ENCODE data around the gene PDCD6IP.
"Not testable (repeated sequence)": the region's sequence is repeated elsewhere in the genome, so short reads cannot be mapped to it uniquely, and the experiment has no call there.

The PDCD6IP gene, protein sequence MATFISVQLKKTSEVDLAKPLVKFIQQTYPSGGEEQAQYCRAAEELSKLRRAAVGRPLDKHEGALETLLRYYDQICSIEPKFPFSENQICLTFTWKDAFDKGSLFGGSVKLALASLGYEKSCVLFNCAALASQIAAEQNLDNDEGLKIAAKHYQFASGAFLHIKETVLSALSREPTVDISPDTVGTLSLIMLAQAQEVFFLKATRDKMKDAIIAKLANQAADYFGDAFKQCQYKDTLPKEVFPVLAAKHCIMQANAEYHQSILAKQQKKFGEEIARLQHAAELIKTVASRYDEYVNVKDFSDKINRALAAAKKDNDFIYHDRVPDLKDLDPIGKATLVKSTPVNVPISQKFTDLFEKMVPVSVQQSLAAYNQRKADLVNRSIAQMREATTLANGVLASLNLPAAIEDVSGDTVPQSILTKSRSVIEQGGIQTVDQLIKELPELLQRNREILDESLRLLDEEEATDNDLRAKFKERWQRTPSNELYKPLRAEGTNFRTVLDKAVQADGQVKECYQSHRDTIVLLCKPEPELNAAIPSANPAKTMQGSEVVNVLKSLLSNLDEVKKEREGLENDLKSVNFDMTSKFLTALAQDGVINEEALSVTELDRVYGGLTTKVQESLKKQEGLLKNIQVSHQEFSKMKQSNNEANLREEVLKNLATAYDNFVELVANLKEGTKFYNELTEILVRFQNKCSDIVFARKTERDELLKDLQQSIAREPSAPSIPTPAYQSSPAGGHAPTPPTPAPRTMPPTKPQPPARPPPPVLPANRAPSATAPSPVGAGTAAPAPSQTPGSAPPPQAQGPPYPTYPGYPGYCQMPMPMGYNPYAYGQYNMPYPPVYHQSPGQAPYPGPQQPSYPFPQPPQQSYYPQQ

DNA sequence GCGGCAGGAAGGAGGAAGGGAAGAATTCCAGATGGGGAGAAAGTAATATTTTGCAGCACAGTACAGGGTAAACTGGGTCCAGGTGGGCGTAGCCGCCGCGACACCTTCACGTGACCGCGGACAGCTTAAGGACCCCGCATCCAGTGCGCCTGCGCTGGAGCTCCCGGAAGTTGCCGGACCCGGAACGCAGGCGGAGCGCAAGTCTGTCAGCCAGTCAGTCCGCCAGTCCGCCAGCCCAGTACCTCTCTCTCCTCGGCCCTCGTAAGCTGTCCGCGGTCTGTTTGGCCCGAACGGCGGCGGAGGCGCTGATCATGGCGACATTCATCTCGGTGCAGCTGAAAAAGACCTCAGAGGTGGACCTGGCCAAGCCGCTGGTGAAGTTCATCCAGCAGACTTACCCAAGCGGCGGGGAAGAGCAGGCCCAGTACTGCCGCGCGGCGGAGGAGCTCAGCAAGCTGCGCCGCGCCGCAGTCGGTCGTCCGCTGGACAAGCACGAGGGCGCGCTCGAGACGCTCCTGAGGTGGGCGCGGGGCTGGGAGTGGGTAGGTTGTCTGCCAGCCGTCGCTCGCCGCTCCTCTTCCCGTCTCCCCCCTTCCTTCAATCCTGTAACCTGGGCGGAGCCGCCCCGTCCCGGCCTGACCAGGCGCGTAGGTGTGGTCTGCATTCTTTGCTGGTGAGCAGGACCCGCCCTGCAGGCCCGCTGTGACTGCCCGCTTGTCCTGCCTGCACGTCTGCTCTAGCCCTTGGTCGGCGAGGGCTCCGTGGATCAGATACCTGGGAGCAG lies at the start of gene PDCD6IP:
TSS of gene PDCD6IP (plus strand) at position 213 of the 784 bp plus-strand sequence. CDS start at position 312, 99 bp downstream.
- no peak for TF ChIP-seq ZNF274 (IDR thresholded peaks at IDR 0.05; ENCODE audit: low read depth, low read length)
- peak within 1 kb of the TSS; percentile 79 for H3K4me3 ChIP-seq (ENCODE audit: low read length)

GRCh38 chr3:33749546-33750210 lies 48.8 kb upstream of the PDCD6IP start:
- no peak for TF ChIP-seq ZNF274 (IDR thresholded peaks at IDR 0.05; ENCODE audit: low read depth, low read length)
- no peak overlapping the region for H3K4me3 ChIP-seq (ENCODE audit: low read length)

- TF ChIP-seq ZNF274 (IDR thresholded peaks at IDR 0.05; ENCODE audit: low read depth, low read length) = no peak
Observed at GRCh38 chr3:33750211-33750548, 48.2 kb upstream of the PDCD6IP start.

GRCh38 chr3:33751336-33751735 lies 47.1 kb upstream of the PDCD6IP start:
- TF ChIP-seq ZNF274 (IDR thresholded peaks at IDR 0.05; ENCODE audit: low read depth, low read length) = no peak

More at GRCh38 chr3:33750211-33750548, 48.2 kb upstream of the PDCD6IP start:
- H3K4me3 ChIP-seq (ENCODE audit: low read length) = no peak overlapping the region

GRCh38 chr3:33754391-33754790 lies 44.0 kb upstream of the PDCD6IP start:
- H3K4me3 ChIP-seq (ENCODE audit: low read length) = not testable (repeated sequence)

More at GRCh38 chr3:33751336-33751735, 47.1 kb upstream of the PDCD6IP start:
- no peak overlapping the region for H3K4me3 ChIP-seq (ENCODE audit: low read length)

GRCh38 chr3:33758281-33758680 lies 40.1 kb upstream of the PDCD6IP start:
- no peak overlapping the region for H3K4me3 ChIP-seq (ENCODE audit: low read length)
- no peak for TF ChIP-seq ZNF274 (IDR thresholded peaks at IDR 0.05; ENCODE audit: low read depth, low read length)

DNA sequence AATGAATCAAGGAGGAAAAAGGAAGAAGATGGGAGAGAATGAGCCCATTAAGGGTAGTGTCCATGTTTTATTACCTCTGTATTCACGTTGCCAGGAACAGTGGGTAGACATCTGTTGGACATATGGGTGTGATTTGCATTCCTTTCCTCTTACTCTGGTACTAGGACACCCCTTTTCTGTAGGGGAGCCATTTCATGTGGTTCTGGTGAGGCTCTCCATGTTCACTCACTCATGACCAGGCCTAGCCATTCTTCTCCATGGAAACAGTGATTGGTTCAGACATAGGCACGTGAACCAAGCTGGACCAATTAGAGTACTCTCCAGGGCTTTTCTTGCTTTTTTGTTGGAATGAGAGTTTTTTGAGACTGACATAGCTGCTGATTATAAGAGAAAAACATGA lies 39.6 kb upstream of the PDCD6IP start:
- TF ChIP-seq ZNF274 (IDR thresholded peaks at IDR 0.05; ENCODE audit: low read depth, low read length) = no peak
- H3K4me3 ChIP-seq (ENCODE audit: low read length) = no peak overlapping the region

GRCh38 chr3:33768578-33769330 lies 29.7 kb upstream of the PDCD6IP start:
- no peak for TF ChIP-seq ZNF274 (IDR thresholded peaks at IDR 0.05; ENCODE audit: low read depth, low read length)
- H3K4me3 ChIP-seq (ENCODE audit: low read length) = no peak overlapping the region

DNA sequence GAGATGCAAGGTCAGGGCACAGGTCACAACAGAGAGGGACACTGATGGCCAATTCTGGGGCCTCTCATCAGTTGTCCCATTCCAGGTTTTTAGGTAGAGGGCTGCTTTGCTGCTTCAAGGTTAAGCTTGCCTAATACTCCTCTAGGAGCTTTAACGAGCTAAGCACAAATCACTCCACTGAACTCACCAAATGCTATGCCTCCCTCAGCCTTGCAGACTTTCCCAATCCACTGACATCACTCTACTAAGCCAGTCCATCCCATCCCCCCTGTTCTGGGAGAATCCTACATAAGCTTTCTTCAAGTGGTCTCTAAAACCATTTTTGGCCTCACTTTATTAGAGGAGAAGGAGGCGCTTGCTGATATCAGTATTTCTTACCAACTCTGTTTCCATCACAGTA lies 24.8 kb upstream of the PDCD6IP start:
- no peak overlapping the region for H3K4me3 ChIP-seq (ENCODE audit: low read length)
- TF ChIP-seq ZNF274 (IDR thresholded peaks at IDR 0.05; ENCODE audit: low read depth, low read length) = no peak

- H3K4me3 ChIP-seq (ENCODE audit: low read length) = no peak overlapping the region
- no peak for TF ChIP-seq ZNF274 (IDR thresholded peaks at IDR 0.05; ENCODE audit: low read depth, low read length)
Observed at GRCh38 chr3:33775363-33775762, 23.1 kb upstream of the PDCD6IP start.

- H3K4me3 ChIP-seq (ENCODE audit: low read length) = no peak overlapping the region
- TF ChIP-seq ZNF274 (IDR thresholded peaks at IDR 0.05; ENCODE audit: low read depth, low read length) = no peak
Observed at GRCh38 chr3:33777996-33778395, 20.4 kb upstream of the PDCD6IP start.

GRCh38 chr3:33779751-33780150 lies 18.7 kb upstream of the PDCD6IP start:
- no peak for TF ChIP-seq ZNF274 (IDR thresholded peaks at IDR 0.05; ENCODE audit: low read depth, low read length)
- no peak overlapping the region for H3K4me3 ChIP-seq (ENCODE audit: low read length)

- H3K4me3 ChIP-seq (ENCODE audit: low read length) = not testable (repeated sequence)
Observed at GRCh38 chr3:33781413-33781812, 17.0 kb upstream of the PDCD6IP start.

Measured in GM08714 (cell line).